Stimulated activated CD4-positive, alpha-beta T cell treated with anti-CD3 and anti-CD28 coated beads, Interleukin-12 subunit alpha, Interleukin-12 subunit beta, amount 100 ng/mL, for 4 hours (primary cell): Measurements from ENCODE around the gene NIPA2.

Experiments
- DNase-seq: peaks from one replicate; pipeline ENCODE4 v3.0.0-alpha.2; 2020

The NIPA2 gene

DNA sequence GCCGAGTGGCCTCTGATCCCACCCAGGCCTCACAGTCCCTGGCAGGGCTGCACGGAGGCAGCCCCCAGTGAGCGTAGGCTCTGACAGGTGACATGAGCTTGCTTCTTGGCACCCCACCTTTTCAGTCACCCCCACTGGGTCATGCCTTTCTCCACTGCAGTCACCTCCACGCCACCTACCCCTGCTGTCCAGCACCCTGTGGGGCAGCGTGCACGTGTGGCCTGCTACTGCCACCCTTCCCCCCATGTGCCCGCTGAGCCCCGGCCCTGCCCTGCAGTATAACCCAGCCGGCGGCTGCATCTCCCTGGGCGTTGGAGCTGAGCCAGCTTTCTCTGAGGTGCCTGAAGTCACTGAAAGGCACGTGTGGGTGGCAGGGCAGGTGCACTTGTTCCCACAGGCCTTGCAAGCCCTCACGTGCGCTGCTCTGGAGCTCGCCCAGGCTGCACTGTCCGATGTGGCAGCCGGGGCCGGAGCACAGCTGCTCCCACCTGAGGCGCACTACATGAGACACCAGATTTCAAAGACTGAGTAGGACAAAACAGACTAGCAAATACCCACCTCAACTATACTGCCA lies 65.6 kb downstream of the NIPA2 start:
- DNase-seq: no peak

GRCh38 chr15:22904736-22905135 lies 66.3 kb downstream of the NIPA2 start:
- no peak for DNase-seq

- no peak for DNase-seq
Measured at GRCh38 chr15:22907161-22907950, 68.9 kb downstream of the NIPA2 start.

GRCh38 chr15:22908830-22909229 lies 70.4 kb downstream of the NIPA2 start:
- DNase-seq: no peak

DNA sequence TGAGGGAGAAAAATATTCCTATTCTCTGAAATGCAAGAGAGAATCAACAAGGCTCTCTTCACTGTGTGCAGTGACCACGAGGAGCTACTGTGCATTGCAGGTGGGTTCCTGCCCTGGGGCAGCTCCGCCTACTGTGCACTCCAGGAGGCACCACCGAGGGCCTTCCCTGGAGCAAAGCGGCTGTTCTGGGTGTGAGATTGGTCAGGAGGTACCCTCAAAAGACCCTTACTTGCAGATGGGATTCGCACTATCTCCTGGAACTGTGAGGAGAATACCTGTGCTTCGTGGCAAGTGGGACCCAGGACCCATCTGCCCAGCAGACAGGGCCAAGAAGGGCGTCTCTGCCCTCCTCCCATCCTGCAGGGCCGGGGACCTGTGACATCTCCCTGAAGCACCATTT lies 72.8 kb downstream of the NIPA2 start:
- DNase-seq: no peak

- no peak for DNase-seq
Measured at GRCh38 chr15:22912256-22912655, 73.8 kb downstream of the NIPA2 start.

- DNase-seq: no peak
Measured at GRCh38 chr15:22913646-22914380, 75.3 kb downstream of the NIPA2 start.

- DNase-seq: no peak
Measured at GRCh38 chr15:22915866-22916515, 77.5 kb downstream of the NIPA2 start.

GRCh38 chr15:22916606-22917350 lies 78.3 kb downstream of the NIPA2 start:
- no peak for DNase-seq

- DNase-seq: no peak
Measured at GRCh38 chr15:22917556-22917955, 79.1 kb downstream of the NIPA2 start.
